GM18907 (cell line): ENCODE data around the gene PARVB.

Source experiments
- ATAC-seq: cut with Tn5 transposase; IDR thresholded peaks from one replicate; pipeline ENCODE4 v1.9.1; 2021; ENCODE audit warnings: mild to moderate bottlenecking, moderate library complexity; ENCODE audit not compliant: unreplicated experiment

The PARVB gene

GRCh38 chr22:44192816-44193534 is 168.9 kb downstream of the PARVB start:
- no peak for ATAC-seq

GRCh38 chr22:44193535-44193891 is 169.4 kb downstream of the PARVB start:
- no peak for ATAC-seq

DNA sequence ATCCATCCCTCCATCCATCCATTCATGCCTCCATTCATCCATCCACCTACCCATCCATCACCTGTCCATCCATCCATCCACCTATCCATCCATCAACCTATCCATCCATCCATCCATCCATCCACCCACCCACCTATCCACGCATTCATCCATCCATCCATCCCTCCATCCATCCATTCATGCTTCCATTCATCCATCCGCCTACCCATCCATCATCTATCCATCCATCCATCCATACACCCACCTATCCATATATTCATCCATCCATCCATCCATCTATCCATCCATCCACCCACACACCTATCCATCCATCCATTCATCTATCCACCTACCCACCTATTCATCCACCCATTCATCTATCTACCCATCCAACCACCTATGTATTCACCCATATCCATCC is 170.5 kb downstream of the PARVB start:
- no peak for ATAC-seq

GRCh38 chr22:44195189-44195871 is 171.2 kb downstream of the PARVB start:
- no peak for ATAC-seq

DNA sequence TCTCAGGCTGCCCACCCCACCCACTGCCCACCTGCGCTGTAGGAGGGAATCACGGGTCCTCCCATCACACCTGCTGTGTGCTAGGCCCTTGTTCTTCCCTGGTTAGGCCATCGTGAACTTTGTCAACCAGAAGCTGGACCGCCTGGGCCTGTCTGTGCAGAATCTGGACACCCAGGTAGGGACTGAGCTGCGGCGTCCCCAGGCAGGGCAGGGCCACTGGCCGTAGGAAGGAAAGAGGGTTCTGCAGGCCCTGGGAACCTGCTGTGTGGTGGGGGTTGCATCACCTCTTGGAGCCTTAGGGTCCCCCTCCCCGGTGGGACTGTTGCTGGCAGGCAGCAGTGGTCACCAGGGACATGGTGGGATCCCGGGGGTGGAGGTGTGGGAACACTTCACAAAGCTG is 172.1 kb downstream of the PARVB start:
- ATAC-seq = no peak

DNA sequence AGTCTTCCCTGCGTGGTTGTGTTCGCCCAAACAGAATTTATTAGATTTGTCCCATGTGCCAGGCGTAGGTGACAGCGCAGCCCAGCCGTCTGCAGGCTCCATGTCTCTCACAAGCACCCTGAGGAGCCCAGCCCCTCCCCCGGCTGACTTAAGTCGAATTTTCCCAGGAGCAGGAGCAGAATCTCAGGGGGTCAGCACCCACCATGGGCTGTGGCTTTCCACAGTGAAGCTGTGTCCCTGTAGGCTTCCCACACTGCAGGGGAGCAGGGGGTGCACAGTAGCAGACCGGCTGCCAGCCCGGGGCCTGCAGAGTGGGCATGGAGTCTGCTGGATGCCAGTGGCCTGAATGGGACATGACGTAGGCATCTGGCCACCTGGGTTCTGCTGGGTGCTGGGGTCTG is 172.6 kb downstream of the PARVB start:
- ATAC-seq = no peak

GRCh38 chr22:44197271-44197670 is 173.2 kb downstream of the PARVB start:
- no peak for ATAC-seq

DNA sequence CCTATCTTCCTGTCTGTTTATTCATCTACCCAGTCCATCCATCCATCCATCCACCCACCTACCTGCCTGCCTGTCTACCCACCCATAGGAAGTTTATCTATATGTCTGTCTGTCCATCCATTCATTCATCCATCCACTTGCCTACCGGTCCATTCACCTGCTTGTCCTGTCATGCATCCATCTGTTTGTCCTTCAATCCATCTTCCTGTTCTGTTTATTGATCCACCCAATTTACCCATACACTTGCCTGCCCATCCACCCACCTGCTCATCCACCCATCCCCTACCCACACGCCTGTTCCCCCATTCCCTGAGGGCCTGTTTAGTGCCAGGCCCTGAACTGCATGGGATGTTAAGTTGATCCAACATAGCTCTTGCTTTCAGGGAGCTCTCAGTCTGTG is 175.1 kb downstream of the PARVB start:
- ATAC-seq = no peak

DNA sequence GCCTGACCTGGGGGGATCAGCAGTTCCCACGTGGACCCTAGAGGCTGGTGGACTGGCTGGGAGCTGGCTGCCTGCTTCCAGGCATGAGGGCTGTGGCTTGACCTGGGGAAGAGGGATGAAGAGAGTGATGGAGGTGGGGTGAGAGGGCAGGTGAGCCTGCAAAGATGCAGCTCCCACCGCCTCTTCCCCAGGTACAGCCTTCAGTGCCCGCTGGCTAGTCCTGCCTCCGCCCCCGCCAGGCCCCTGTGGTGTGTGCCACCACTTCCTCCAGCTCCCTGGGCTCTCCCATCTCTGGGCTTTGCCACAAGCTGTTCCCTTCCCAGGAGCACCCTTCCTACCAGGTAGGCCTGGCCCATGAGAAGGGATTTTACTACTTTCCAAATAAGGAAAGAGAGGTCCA is 175.8 kb downstream of the PARVB start:
- no peak for ATAC-seq

GRCh38 chr22:44200451-44200850 is 176.3 kb downstream of the PARVB start:
- ATAC-seq = no peak

GRCh38 chr22:44200855-44201550 is 176.9 kb downstream of the PARVB start:
- ATAC-seq = no peak

GRCh38 chr22:44201665-44202064 is 177.6 kb downstream of the PARVB start:
- no peak for ATAC-seq

- ATAC-seq = no peak
These were observed 178.2 kb downstream of the PARVB start for GRCh38 chr22:44202261-44202789.

- ATAC-seq = no peak
These were observed 179.1 kb downstream of the PARVB start for GRCh38 chr22:44203203-44203602.

- no peak for ATAC-seq
These were observed 180.8 kb downstream of the PARVB start for GRCh38 chr22:44204739-44205515.

- no peak for ATAC-seq
These were observed 181.6 kb downstream of the PARVB start for GRCh38 chr22:44205516-44206329.

GRCh38 chr22:44206330-44206645 is 182.2 kb downstream of the PARVB start:
- no peak for ATAC-seq

DNA sequence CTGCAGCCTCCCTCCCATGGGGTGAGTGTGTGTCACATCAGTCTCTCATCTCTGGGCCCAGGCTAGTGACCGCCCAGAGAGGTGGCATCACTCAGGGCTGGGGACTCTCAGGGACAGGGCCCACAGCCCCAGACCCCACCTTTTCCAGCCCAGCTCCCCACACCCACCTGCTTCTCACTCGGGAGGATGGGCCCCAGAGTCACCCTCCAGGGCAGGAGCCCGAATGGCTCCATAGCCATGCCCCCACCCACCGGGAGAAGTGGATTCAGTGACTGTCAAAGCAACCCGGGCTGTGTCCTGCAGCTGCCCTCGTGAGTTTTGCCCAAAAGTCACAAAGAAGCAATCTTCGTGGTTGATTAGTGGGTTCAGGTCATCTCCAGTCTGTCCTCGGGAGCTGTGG is 182.6 kb downstream of the PARVB start:
- ATAC-seq = no peak

- ATAC-seq = no peak
These were observed 183.3 kb downstream of the PARVB start for GRCh38 chr22:44207173-44207980.

DNA sequence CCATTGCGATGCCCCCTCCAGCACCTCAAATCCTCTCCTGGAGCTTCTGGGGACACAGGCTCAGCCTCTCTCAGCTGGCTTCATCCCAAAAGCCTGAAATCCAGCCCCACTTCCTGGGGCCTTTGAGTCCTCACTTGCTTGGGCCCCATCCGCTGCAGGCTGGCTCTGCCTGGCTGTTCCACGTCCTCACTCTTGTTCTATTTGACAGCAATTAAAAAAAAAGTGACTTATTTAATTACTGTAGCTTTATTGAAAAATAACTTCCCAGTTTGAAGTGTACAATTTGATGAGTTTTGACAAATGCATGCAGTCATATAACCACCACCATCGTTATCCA is 183.8 kb downstream of the PARVB start:
- no peak for ATAC-seq
